ENCODE results near the gene ABCG2. TPM values are rescaled to one million over a fixed set of nuclear protein-coding genes. Genes with fewer than 3 reads are reported as not detected.

The ABCG2 gene
- total RNA-seq, 1 donor from 2014 or later, result 21.5 TPM

DNA sequence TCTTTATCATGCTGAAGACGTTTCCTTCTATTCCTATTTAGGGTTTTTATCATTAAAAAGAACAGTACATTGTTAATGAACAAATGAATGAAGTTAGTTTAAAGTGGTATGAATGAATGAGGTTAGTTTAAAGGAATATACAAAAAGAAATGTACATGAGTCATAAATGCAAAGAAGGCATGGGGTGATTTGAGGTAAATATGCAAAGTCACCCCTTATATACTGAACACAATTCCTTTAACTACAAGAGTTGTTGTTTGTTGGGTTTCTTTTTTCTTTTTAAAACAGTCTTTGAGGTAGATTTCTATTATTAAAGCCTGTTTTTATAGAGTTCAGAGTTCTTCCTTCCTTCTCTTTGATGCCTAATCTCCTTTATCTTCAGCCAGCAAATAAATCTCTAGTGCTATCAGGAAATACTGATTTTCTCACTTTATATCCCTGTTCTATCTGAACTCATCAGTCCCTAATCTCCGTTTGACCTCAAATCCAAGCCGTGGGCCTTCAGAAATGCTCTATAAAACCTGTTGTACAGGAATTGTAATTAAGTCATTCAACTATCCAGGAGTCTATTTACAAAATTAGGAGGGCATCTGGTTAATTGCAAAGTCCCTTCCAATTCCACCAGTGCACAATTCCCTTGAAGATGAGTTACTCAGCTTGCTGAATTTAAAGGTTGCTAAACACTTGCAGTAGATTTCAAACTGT is 31.6 kb upstream of the ABCG2 start:
- peaks cover 7% of the 10 kb centered on the region for H3K4me1 Mint-ChIP-seq (ENCODE audit: unreplicated experiment)
- no peaks in the 10 kb centered on the region for H3K9me3 Mint-ChIP-seq
- H3K27ac Mint-ChIP-seq, result no peak overlapping the region
- no peaks in the 10 kb centered on the region for H3K27me3 Mint-ChIP-seq
- no peak overlapping the region for H3K4me3 Mint-ChIP-seq
- DNase-seq (ENCODE audit: extremely low spot score, unreplicated experiment), result no peak
- TF ChIP-seq, protein P1, sequence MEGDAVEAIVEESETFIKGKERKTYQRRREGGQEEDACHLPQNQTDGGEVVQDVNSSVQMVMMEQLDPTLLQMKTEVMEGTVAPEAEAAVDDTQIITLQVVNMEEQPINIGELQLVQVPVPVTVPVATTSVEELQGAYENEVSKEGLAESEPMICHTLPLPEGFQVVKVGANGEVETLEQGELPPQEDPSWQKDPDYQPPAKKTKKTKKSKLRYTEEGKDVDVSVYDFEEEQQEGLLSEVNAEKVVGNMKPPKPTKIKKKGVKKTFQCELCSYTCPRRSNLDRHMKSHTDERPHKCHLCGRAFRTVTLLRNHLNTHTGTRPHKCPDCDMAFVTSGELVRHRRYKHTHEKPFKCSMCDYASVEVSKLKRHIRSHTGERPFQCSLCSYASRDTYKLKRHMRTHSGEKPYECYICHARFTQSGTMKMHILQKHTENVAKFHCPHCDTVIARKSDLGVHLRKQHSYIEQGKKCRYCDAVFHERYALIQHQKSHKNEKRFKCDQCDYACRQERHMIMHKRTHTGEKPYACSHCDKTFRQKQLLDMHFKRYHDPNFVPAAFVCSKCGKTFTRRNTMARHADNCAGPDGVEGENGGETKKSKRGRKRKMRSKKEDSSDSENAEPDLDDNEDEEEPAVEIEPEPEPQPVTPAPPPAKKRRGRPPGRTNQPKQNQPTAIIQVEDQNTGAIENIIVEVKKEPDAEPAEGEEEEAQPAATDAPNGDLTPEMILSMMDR (conservative IDR thresholded peaks at IDR 0.05), result no peak
- no peaks in the 10 kb centered on the region for H3K36me3 Mint-ChIP-seq

DNA sequence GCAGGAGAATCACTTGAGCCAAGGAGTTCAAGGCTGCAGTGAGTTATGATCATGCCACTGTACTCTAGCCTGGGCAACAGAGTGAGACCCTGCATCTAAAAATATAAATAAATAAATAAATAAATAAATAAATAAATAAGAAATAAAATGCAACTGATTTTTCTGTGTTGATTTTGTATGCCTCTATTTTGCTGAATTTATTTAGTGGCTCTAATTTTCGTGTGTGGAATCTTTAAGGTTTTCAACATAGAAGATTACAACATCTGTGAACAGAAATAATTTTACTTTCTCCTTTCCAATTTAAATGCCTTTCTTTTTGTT is 30.9 kb upstream of the ABCG2 start:
- Mint-ChIP-seq H3K9me3 (no peaks in the 10 kb centered on the region), H3K4me1 (ENCODE audit: unreplicated experiment) (peaks cover 7% of the 10 kb centered on the region), H3K36me3 (no peaks in the 10 kb centered on the region), H3K4me3 (no peak overlapping the region), H3K27me3 (no peaks in the 10 kb centered on the region), H3K27ac (no peak overlapping the region)
- TF ChIP-seq, protein P1 (conservative IDR thresholded peaks at IDR 0.05), result no peak
- no peak for DNase-seq (ENCODE audit: extremely low spot score, unreplicated experiment)

- H3K27me3 Mint-ChIP-seq, result no peaks in the 10 kb centered on the region
- DNase-seq (ENCODE audit: extremely low spot score, unreplicated experiment), result no peak
- H3K27ac Mint-ChIP-seq, result no peak overlapping the region
- H3K4me1 Mint-ChIP-seq (ENCODE audit: unreplicated experiment), result peaks cover 7% of the 10 kb centered on the region
- no peaks in the 10 kb centered on the region for H3K36me3 Mint-ChIP-seq
- no peak overlapping the region for H3K4me3 Mint-ChIP-seq
- TF ChIP-seq, protein P1 (conservative IDR thresholded peaks at IDR 0.05), result no peak
- no peaks in the 10 kb centered on the region for H3K9me3 Mint-ChIP-seq
These were observed 30.4 kb upstream of the ABCG2 start for GRCh38 chr4:88188738-88189417.

DNA sequence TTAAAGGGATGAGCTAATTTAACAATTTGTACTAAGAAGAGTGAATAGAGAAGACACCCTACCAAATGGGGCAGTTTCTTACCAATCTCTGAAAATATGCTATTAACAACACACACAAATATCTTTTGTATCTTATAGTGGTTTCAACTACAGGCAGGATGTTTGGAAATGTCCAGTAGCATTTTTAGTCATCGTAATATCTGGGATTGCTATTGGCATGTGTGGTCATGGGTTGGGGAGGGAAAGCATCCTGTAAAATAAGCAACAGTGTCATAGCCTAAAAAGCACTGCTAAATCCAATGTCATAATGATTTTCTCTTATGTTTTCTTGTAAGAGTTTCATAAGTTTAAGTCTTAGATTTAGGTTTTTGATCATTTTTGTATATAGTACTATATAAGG is 29.3 kb upstream of the ABCG2 start:
- no peaks in the 10 kb centered on the region for H3K27me3 Mint-ChIP-seq
- DNase-seq (ENCODE audit: extremely low spot score, unreplicated experiment), result no peak
- no peak overlapping the region for H3K4me3 Mint-ChIP-seq
- H3K36me3 Mint-ChIP-seq, result no peaks in the 10 kb centered on the region
- TF ChIP-seq, protein P1 (conservative IDR thresholded peaks at IDR 0.05), result no peak
- H3K9me3 Mint-ChIP-seq, result no peaks in the 10 kb centered on the region
- H3K4me1 Mint-ChIP-seq (ENCODE audit: unreplicated experiment), result peaks cover 7% of the 10 kb centered on the region
- H3K27ac Mint-ChIP-seq, result no peak overlapping the region

DNA sequence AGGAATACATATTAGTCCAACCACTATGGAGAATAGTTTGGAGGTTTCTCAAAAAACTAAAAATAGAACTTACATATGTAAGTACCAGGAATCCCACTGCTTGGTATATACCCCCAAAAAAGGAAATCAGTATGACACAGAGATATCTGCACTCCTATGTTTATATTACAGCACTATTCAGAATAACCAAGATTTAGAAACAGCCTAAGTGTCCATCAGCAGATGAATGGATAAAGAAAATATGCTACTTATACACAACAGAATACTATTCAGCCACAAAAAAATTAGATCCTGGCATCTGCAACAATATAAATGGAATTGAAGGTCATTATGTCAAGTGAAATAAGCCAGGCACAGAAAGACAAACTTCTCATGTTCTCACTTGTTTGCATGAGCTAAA is 27.5 kb upstream of the ABCG2 start:
- Mint-ChIP-seq H3K4me3 (no peak overlapping the region), H3K36me3 (peaks cover 9% of the 10 kb centered on the region), H3K4me1 (ENCODE audit: unreplicated experiment) (peaks cover 7% of the 10 kb centered on the region), H3K27ac (no peak overlapping the region), H3K27me3 (no peaks in the 10 kb centered on the region), H3K9me3 (peaks cover 7% of the 10 kb centered on the region)
- TF ChIP-seq, protein P1 (conservative IDR thresholded peaks at IDR 0.05), result no peak
- DNase-seq (ENCODE audit: extremely low spot score, unreplicated experiment), result no peak

Data from type B pancreatic cell (in vitro differentiated cells).